ENCODE results near the gene LMX1A.
A peak's percentile ranks its signal among the peaks of the same experiment; 100 is the strongest.

The LMX1A gene

DNA sequence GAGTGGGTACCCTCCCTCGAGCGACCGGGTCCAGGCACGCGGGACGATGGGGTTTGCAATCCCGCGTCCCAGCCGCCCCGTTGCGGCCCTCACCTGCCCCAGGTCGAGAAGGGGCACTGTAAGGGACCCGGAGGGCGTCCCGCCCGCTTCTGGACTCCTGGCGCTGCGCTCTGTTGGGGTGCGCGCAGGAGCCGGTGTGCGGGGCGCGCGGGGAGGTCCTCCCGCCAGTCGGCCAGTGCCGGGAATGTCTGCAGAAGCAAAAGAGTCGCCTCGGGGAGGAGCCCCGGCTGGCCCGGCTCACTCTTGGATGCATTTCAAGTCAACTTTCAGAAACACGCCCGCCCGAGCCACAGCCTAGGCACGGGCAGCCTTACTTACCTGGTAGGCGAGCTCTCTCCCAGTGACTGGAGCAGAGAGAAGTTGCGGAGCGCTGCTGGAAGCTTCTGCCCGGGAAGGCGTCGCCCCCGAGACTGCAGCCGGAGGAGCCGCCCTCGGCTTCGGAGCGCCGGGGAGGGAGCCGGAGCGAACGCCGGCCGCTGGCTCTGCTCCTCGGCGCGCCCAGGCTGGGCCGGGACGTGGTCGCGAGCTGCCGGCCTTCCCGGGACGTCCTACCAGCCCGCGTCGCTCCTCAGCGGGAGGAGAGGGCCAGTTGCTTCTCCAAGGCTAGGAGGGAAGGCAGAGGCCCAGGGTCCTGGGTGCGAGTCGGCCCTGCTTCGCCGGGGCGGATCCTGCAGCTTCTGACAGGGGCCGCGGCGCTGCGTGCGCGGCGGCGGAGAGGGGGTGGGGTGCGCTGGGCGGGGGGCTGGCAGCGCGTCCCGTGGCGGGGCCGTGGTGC, at the start of gene LMX1A:
Gene LMX1A (minus strand): TSS at position 739 of the 835 bp plus-strand sequence. CDS start 1,156 bp downstream, outside the sequence.
- no peak for DNase-seq

DNA sequence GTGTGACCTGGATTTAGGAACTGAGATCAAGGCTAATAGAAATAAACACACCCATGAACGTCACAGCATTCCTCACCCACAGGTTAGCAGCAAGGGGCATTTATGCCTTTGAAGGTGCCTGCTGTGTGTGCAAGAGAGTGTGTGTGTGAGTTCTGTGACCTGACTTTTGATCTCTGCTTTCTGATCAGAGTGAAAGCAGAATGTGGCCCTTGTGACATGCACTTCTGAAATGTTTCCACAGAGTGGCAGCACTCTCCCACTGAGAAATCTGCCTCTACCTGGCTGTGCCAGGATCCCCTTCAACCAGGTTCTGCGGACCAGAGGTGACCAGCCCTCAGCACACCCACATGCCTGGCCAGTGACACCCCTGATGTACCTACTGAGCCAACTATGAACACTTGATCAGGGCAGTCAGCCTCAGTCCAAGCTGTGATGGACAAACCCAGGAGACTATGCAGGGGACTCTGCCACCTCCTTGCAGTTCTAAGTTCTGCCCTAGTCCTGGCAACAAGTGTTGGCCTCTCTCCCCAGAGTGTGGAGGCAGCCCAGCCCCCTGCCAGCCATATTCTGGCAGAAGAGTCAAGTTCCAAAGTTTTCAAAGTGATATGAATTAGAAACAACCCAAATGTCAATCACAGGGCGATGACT, 47.4 kb upstream of the LMX1A start:
- peak; percentile 36 for DNase-seq

DNA sequence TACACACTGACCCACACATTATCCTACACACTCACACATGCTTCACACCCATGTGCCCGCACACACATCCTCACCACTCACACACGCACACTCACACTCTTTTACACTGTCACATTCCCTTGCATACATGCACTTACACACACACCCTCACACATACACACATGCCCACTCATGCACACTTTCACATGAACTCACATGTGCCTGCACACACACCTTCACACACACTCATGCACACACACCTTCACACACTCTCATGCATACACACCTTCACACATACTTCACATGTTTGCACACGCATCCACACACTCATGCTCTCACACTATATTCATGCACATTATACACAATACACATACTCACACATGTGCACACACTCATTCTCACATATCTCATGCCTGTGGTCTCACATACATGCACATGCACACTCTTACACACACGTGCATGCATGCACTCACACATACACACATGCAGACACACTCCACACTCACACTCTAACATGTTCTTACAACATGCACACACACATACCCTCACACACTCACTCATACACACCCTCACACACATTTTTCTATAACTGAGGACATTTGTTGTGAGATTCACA, 46.1 kb upstream of the LMX1A start:
- no peak for DNase-seq

DNA sequence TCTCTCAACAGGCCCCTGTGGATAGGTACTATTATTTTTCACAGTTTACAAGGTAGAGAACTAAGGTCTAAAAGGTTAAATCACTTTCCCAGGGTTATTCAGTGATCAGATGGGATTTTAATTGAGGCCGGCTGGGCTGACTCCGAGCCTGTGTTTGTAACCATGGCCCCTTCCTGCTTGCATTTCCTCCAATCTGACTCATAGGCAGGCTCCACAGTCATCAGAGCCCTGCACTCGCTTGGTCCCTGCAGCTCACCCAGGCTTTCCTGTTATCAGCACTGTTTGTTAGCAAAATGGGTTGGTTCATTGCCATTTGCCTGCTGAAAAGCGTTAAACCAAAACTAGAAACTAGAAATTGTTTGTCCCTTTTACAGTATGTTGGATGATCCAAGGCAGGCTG, 41.4 kb upstream of the LMX1A start:
- DNase-seq: no peak

DNA sequence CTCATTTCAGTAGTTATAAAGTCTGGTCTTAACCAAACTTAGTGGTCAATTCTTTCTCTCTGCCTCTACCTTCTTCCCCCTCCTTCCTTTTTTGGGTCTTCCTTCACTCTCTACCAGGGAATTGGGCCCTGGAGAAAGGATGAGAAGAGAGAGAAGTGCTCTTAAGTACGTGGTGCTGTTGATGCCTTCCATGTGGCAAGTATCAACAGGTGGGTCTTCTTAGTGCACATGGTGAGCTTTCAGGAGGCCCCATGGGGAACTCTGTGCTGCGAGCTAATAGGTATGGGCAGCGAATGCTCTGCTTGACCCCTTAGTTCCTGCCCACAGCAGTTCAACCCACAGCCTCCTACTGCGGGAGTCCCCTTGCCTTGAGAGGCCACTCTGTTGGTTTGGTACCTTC, 39.4 kb upstream of the LMX1A start:
- DNase-seq: no peak

DNA sequence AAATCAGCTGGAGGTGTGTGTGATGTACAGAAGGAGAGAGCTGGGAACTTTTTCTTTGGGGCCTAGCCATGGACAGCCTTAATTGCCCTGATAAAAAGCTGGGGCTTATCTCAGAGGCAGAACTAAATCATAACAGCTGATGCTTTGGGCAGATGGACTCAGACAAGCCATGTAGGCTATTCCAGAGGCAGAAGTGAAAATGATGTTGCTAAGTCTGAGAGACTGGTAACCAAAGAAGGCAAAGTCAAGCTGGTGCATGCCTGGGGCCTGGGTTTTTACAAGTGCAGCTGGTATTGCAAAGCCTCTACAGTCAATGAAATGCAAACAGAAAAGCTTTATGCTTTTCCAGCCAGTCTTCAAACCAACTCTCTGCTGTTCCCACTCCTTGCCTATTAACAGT, 39.0 kb upstream of the LMX1A start:
- no peak for DNase-seq

DNA sequence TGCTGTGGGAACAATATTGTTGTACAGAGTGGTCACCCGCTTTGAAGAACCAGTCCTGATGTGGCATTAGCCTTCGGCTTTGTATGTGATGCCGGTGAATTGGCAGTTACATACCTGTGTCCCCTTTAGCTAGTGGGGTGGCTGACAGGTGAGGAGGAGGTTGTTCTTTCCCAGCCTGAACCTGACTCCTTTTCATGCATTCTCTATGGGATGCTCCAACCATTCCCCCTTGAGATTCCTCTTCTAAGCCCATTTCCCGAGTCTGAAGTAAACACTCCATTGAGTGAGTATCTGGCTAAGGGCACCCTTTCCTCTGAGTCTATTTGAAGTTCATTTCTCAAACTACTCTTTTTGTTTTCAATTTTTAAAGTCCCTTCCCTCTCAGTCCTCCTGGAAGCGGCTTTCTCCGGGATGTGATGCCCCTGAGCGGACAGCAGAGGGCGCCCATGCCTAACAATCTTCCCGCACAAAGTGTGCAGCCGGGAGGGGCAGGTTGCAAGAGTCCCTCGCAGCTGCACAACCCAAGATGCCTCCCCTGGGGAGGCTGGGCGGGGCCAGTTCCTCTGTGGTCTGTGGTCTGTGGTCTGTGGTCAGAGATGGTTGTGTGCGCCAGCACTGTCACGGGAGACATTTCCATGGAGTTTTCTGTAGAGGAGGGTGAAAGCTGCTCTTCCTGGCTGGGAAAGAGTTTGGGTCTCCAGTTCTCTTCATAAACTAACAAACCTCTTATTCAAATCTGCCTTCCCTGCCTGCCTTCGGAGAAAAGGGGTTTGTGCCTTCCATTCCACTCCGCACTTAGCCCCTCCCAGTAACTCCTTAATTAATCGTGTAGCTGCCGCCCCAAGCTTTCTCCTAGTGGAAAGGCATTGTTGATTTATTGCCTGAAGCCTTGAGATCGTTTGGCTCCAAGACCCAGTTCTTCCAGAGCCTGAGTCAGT, 36.4 kb upstream of the LMX1A start:
- DNase-seq: peak; percentile 96

DNA sequence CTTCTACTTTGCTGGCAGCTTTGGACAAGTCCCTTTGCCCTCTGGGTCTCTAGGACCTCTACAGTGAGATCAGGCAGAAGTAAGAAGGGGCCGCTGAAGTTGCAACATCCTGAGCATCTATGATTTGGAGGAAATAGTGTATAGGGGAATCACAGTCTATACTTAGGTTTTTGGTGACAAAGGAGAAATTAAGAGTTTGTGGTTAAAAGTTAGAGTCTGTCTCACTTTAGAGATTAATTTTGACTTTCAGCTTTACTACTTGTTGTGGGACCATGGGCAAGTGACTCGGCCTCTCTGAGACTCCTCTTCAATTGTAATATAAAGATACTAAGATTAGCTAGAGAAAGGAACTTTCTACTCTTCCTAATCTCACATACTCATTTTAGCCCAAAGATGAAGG, 33.1 kb upstream of the LMX1A start:
- no peak for DNase-seq

DNA sequence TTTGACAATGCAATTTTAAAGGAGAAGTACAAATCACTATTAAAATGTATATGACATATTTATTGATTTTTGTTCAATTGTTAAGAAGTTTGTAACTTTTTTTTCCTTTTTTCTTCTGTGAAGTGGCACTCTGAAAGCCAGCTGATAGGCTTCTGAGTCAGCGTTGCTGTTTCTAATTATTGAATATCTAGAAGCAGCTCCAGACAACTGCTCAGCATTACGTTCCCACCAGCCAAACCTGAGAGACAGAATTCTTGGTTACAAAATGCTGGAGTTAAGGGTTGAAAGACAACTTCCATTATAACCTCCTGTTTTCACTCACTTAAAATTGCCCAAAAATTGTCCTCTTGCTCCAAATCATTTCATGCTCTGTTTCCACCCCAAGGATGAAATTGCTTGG, 31.4 kb upstream of the LMX1A start:
- no peak for DNase-seq

DNA sequence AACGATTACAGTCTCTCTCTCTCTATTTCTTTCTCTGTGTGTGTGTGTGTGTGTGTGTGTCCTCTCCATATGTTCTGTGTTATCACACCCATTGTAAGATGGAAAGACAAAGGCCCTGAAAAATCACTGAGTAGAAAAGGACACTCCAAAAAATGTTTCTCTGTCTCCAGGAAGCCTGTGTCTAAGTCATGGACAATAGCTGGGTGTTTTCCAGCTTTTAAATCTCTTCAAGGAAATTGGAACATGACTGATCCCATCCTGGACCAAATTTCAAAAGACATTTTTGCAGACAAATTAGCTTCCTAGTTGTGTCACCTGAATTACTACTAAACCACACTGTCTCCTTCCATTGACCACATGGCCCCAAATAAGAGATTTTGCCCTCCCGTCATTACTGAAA, 31.0 kb upstream of the LMX1A start:
- no peak for DNase-seq

DNA sequence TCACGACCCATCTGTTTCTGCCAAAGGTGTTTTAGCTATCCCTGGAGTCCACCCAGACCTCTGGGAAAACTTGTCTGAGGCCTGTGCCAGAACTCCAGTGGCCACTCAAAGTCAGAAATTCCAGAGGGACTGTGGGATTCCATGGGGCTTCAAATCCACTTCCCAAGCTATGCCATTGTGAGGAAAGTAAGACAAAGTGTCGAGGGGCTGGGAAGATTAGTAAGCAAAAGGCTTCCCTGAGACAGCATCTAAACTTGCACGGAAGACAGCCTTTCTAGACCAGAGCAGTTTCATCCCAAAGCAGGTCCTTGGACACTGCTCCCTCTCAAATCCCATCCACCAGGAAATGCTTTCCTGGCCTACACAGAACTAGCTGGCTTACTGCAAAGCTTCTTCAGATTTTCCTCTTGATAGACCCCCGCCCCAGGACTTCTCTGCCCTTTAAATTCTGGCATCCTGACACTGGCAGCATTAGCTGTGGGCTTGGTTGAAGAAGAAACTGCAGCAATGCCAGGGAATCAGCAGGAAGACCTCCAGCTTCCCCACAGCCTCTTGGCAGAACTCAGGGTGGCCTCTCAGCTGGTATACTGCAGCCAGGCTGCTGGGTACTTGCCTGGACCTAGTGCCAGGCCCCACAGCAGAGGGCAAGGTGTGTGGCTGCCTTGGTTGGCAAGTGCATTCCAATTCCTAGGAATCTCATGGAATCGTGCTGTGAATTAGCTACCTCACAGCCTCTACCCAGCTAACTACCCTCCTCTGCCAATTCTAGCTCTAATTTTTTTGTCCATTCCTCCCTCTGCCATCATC, 27.3 kb upstream of the LMX1A start:
- no peak for DNase-seq

DNA sequence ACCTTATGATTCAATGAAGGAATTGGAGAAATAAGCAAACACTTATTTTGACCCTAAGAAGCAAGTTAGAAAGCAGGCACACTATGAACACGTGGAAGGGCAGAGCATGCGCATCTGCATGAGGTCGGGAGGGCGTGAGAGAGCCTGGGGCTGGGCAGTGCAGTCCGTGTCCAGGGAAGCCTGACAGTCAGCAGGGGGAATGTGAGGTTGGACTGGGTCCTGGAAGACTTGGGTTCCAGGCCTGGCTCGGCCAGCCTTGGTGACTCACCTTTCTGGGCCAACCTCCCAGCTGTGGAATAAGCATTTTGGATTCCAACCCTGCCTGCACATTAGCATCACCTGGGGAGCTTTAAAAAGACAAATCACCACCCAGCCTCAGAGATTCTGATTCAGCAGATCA, 26.6 kb upstream of the LMX1A start:
- no peak for DNase-seq

DNA sequence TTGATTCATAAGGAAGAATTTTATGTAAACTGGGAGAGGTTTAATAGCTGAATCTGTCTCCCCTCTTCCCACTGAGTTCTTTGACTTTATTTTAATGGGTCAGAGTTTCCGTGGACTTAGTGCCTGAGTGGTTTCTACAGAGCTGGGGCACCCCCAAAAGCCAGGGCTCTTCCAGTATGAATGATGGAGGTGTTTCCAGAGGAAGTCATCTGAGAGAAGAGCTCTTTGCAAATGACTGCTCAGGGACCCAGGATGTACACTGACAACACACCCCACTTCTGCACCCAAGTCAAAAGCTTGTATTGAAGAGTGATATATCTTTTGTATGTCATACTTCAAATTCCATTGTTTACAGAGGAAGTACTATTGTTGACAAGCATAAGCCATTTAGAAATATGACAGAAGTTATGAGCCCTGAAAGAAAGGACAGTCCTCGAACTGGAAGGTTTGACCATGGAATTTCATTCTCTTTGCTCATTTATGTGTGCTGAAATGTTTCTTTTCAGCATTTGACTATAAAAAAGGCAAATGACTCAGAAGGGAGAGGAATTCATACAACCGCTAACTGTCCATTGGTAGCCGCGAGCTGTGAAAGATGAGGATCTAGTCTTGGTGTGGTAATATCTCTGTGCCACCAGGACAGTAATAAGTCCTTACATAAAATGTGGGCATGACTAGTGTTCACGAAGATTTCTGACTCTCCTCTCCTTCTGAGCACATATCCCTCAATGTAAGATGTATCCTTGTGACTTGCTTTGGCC, 25.4 kb upstream of the LMX1A start:
- DNase-seq: no peak

DNA sequence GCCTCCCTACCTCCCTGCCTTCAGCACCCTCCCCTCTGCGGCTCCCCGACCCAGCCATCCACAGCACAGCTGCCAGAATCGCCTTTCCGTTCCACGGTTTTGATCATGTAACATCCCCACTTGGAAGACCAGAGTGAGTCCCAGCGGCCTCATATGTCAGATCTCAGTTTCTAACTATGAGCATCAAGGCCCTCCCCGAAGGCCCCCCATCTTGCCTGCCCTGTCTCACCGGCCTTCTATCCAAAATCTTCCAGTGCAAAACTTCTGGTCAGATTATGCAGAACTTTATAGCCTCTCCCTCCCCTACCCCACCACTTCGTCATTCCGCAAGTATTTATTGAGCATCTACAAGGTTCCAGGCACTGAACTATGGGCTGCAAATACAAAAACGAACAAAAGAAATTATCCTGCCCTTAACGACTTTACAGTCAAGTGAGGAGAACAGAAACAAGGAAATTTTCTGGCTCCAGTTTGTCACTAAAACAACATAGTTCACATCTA, 20.3 kb upstream of the LMX1A start:
- DNase-seq: no peak

DNA sequence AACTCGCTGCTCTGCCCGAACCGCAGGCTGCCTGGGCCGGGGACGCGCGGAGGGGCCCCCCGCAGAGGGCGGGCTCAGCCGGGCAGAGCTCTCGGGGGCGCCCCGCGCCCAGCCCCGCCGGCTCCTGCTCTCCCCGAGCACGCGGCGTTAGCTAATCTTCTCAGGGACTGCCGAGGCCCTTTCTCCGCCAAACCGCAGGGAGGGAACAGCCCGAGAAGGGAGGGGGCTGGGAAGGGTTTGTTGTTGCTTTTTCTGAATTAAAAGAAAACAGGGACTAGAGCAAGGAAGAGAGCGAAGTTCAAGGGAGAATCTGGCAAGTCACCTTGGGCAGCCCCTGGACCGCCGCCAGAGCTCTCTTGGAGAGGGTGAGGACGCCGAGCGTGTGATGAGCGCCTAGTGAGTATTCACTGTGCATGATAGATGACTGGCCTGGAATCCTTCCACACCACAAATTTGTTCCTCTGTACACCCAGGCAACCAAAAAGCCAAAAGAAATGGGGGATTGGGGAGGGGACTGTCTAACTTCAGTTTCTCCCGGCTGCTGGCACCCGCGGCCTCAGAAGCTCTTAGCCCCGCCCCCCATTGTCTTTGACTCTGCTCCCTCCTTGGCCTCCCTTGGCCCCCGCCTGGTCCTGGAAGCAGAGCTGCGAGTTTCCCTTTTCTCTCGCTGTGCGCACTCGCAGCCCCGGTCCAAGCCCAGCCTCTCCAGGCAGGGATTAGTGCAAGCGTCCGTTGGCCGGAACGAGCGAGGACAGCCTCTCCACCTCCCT, 19.7 kb upstream of the LMX1A start:
- peak; percentile 42 for DNase-seq

DNA sequence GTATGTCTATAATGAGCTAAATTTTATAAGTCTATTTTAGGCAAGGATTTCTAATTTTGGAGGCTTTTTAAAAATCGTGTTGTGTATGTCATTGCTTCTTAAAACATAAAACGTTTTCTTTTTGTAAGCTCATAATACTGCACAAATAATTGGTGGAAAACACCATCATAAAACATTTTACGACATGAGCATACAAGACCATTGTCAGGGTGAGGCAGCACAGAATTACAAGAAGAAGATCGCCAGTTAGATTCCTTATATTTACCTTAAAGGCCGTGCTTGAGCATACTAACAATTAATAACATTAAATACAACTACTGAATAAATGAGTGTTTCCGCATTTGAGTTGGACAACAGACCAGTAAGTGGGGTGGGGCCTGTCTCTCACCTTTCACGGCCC, 19.1 kb upstream of the LMX1A start:
- DNase-seq: no peak

DNA sequence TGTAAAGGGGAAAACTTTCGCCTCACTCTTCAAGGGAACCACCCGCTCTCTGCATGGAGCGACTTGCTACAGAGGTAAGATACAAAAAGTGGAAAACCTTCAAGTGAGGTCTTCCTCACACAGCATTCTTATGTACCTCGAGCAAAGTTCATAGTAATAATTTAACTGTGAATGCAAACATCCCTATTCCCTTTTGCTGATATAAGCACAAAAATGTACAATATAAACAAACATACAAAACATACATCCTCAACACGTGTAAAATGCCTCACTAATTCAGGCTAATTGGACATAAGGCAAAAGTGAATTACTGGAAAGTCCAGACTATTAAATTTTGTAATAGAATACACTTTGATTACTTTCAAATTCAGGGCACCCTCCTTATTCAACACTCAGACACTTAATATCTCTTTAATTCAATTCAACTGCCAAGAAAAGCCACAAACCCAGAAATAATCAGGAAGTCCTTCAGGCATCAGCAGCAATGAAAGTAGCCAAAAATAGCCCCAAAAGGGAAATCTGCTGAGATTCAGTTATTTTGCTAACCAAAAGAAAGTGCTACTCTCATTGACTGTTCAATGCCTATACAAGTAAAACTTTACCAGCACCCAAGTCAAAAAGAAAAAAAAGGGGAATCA, 15.2 kb upstream of the LMX1A start:
- DNase-seq: peak; percentile 31

DNA sequence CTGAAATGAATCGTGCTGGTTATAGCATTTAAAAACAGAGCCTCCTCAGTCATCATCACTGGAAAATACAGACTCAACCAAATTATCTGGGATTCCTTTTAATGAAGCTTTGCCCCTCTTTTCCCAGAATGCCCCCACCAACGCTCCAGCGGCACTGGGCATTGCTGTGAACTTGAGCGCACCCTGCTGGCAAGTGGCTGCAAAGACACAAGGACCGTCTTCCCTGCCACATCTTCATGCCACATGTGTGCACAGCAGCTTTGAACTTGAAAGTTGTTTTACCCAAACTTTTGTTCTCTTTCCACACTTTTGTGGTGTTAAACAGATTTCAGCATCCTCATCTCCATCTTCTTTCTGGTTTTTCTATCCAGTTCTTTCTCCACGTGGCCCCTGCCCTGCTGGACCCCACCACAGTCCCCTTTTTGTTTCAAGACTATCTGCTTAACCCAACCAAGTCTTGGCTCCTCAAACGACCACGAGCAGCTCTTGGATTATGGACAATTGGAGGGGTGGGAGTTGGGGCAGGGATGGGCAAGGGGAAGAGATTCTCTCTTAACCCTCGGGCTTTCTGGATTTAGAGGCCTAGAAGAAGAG, 12.8 kb upstream of the LMX1A start:
- peak; percentile 55 for DNase-seq

DNA sequence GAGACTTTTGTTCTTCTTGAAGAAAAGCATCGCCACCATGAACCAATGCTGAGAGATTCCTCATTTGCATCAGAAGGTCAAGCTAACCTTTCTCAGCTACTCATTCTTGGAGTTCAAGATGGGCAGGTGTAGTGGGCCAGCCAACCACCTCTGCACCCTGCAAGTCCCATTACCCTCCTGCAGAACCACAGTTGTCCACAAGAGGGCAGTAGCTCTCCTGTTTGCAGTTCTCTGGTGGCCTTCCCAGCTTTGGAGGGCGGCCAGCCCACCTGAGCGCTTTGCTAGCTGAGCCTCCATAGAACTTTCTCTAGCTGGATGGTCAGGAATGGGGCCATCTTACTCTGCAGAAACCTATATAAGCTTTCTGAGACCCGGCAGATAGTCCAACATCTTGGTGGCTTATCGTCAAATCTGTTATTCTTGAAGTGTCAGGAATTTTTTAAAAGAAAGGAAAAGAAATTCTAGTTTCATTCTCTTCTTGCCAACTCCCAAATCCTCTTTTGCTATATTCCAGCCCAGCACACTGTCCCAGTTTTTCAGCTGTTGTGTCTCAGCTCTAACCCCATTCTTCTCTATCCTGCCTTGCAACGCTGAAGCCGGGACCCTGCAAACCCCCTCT, 11.0 kb upstream of the LMX1A start:
- peak; percentile 78 for DNase-seq

Data from RPMI8226 (cell line).